GM19467 (cell line): ENCODE measurements around the gene LSM5.

Source experiments
- ATAC-seq: cut with Tn5 transposase; IDR thresholded peaks from one replicate; pipeline ENCODE4 v1.9.1; 2021; ENCODE audit warnings: mild to moderate bottlenecking, moderate library complexity; ENCODE audit not compliant: unreplicated experiment

LSM5 gene

DNA sequence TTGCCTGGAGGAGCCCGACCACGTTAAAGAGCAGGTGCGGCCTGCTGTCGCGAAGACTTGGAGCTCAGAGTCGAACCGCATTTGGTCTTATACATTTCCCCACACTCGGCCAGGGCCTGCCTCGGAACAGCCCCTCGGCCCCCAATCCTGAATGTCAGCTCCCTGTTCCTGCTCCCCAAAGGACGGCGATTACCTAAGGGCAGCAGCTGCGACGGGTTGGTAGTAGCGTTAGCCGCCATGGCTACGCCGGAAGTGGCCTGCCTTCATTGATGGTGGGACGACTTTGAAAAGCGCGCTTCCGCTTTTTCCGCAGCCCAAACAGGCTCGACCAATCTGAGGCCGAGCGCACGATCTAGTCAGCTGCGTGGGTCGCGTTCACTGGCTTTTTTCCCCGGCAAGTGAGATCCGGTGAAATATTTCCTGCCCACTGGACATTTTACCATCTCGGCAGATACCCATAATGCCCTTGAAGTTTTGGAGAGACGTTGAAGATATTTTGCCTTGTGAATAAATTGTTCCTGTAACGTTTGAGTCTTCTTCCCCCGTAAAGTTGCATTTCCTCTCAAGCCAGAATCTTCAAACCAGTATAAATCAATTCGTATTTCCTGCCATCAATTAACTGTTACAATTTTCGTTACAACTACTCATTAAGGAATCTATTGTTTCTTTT is at the start of gene LSM5:
LSM5 (minus strand) TSS at position 254 of the 670 bp plus-strand sequence; CDS start at position 239, 15 bp downstream.
- ATAC-seq: peak; percentile 89

DNA sequence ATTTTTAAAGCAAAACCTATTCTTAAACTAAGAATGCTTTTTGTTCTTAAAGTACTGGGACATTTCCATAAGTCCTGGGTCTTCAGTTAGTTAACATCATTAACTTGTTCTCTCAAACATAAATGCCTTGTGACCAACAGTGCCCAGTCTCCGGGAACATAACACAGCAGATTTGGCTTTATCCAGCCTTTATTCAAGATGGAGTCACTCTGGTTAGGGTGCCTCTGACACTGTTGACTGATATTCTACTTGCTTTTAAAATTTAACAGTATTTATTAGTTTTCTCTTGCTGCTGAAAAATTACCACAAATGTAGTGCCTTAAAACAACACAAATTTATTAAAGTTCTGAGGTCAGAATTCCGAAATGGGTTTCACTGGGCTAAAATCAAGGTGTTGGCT is 49.2 kb upstream of the LSM5 start:
- ATAC-seq: no peak

DNA sequence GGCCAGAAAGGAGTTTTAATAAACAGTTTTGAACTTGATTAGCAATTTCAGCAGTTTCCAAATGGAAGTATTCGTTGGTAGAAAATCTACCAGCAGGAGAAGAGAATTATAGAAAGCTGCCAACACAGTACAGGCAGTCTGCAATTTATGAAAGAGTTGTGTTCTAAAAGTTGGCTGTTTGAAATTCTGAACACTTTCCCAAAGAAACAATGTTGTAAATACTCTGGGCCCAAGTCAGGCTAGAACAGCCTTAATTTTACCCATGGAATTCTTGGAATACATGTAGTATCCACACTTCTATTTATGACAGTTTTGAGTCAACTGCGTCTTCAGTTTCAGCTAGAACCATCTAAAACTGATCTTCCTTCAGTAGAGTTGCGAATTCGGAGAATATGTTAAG is 47.6 kb upstream of the LSM5 start:
- ATAC-seq: no peak

DNA sequence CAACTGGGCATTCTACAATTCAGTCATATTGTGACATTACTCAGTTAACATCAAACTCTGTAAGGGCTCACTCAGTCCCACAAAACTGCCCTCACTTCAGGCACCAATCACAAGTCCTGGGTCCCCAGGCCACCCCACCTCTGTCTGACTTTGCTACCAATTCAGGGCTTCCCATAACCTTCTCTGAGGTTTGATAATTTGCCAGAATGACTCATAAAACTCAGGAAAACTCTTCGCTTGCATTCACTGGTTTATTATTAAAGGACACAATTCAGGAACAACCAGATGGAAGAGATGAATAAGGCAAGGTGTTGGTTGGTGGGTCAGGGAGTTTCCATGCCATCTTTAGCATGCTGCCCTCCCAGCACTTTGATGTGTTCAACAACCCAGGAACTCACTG is 46.4 kb upstream of the LSM5 start:
- no peak for ATAC-seq

DNA sequence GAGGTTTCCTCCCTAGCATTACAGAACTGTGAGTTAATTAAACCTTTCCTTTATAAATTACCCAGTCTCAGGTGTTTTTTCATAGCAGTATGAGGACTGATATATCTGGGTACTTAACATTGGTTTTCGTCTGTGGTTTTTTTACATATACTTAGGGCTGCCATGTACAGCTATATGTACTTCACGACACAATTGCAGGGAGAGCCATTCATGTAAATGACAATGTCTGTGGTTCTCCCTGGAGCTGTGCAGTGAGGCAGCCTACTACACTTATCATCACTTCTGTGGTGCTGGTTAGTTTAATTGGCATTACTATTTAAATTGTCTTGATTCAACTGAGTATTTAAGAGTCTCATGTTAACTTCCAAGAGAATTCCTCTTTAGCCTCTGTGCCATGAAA is 45.8 kb upstream of the LSM5 start:
- no peak for ATAC-seq

DNA sequence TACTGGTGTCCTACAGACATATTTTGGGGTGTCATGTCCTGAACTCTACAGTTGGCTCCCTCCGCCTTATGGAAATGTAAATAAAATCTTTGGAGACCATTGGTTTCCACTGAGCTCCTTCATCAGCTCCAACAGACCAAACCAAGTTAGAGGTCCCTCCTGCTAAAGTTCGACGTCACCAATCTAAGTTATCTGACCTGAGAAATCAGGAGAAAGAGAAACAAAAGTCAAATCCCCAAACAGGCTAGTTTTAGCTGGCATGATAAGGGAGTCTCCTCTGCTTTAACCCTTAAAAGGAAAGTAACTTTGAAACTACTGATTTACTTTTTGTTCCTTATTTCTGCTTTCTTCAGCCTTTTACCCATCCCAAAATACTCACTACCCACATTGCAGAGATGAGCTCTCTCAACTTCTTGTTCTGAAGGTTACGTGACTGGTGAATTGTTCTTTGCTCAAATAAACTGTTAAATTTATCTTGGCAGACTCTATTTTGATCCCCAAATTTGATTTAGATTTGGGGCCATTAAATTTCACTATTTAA is 45.1 kb upstream of the LSM5 start:
- no peak for ATAC-seq

DNA sequence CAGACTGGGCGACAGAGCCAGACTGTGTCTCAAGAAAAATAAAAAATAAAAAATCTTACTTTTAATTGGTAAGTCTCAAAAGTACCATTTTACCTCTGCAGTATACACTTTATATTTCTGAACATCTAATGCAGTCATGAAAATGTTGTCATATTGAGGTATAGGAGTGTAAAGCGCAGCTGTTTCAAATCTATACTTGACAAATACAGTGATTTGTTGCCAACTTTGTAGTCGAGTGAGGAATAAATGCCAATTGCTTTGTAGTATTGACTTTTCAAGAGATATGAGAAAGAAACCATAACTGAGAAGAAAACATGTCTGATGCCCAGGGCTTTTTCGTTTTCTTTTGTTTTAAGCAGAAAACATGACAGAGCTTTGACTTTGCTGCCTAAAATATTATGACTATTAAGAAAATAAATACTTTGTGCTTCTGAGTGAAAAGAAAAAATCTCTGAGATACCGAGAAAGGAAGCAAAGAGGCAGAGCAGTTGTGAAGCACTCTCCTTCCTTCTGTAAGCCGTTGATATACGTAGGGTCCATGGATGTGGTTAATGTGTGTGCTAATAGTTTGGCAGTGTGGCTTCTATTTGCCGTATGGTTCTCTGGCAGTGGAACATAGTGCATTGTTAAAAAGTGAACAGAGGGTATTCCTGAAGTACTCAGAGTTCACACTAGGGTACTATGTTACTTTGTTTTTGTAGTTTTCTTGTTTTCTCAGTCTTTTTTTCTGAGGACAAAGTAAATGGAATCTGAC is 43.3 kb upstream of the LSM5 start:
- ATAC-seq: no peak

DNA sequence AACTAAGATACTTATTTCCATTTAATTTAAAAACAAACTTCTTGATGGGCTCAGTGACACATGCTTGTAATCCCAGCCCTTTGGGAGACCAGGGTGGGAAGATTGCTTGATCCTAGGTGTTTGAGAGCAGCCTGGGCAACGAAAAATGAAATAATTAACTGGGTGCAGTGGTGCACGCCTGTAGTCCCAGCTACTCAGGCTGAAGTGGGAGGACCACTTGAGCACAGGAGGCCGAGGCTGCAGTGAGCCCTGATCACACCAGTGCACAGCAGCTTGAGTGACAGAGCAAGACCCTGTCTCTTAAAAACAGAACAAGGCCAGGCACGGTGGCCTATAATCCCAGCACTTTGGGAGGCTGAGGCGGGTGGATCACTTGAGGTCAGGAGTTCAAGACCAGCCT is 42.5 kb upstream of the LSM5 start:
- ATAC-seq: no peak

DNA sequence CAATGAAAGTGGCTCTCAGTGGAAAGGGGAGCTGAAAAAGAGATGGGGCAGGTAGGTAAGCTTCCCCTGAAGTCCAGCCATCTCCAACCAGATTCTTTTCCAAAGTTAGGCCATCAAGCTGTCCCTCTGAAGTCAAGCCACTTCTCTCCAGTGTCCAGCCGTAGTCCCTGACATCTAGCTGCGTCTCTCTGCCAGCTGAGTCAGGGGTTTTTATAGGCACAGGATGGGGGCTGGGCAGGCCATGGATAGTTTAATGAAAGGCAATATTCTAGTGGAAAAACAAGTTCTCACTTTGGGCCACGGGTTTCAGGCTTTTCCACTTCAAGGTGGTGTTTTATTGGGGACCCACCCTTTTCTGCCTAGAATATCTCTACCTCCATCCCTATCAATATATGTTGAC is 41.9 kb upstream of the LSM5 start:
- no peak for ATAC-seq

DNA sequence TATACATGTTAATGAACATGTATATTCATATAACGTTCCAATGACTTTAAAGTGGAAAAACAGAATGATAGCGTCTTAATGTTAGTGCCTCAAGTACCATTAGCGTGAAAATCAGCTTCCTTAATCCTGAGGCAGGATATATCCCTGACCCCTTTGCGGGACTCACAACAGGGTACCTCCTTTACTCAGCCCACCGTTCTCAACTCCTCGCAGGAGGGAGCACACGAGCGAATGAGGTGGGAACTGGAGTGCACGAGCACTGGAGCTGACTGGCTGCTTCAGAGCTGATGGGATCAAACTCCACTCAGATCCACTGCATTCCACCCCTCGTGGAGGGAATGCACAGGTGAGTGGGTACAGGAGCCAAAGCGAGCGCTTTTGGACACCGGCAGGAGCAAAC is 41.2 kb upstream of the LSM5 start:
- no peak for ATAC-seq

DNA sequence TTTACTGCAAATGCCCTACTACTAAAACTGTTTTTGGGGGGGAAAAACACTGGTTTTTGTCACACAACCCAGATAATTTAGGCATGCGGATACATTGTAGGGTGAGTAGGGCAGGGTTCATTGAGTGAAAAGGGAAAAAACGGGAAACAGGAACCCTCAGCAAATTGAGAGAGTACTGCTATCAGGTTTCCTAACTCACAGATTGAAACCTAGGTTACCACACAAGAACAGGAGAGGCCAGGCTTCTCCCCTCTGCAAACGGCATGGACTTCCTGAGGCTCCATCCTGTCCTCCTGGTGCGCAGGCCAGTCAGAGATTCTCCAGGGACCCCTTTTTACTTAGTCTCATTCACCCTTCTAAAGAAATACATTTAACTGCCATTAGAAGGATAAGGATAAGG is 35.7 kb upstream of the LSM5 start:
- no peak for ATAC-seq

DNA sequence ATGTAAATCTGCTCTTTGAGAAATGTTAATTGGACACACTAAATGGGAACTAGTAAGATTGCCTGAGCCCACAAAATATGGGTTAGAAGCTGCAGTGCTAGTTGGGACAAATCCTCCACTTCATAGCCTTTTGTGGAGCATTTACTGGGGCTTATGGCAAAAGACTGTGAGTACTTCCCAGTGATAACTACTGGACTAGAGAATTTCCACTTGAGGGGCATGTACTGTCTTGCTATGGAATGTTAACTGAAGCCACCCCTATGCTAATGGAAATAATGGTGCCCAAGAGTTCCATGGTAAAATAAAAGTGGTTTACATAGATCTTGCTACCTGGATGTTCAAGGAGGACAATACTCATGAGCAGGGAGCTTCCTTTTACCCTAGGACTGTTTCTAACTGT is 34.5 kb upstream of the LSM5 start:
- ATAC-seq: no peak

DNA sequence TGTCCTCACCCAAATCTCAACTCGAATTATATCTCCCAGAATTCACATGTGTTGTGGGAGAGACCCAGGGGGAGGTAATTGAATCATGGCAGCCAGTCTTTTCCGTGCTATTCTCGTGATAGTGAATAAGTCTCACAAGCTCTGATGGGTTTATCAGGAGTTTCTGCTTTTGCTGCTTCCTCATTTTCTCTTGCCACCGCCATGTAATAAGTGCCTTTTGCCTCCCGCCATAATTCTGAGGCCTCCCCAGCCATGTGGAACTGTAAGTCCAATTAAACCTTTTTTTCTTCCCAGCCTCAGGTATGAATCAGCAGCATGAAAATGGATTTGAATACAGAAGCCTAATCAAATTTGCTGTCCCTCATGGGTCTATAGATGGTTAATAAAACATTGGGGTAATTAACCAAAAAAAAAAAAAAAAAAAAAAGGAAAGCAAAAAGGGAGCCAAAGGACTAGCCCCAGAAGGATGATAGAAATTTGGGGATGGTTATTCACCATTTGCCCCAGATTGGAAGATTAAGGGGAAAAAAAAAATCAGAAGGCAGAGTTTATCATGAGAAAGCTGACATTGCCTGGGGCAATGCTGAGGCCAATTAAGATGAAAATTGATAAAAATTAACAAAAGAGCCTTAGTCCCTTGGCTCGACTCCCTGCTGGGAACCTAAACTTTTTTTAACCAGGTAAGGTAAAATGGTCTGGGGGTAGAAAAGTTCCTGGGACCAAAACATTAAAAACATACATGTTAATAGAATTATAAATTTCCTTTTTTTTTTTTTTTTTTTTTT is 32.8 kb upstream of the LSM5 start:
- ATAC-seq: no peak

DNA sequence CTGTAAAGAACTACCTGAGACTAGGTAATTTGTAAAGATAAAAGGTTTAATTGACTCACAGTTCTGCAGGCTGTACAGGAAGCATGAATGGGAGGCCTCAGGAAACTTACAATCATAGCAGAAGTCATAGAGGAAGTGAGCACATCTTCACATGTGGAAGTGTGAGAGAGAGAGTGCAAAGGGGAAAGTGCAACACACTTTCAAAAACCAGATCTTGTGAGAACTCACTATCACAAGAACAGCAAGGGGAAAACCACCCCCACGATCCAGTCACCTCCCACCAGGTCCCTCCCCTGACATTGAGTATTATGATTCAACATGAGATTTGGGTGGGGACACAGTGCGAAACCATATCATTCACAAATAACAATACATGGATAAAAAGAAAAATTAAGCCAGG is 29.6 kb upstream of the LSM5 start:
- no peak for ATAC-seq

DNA sequence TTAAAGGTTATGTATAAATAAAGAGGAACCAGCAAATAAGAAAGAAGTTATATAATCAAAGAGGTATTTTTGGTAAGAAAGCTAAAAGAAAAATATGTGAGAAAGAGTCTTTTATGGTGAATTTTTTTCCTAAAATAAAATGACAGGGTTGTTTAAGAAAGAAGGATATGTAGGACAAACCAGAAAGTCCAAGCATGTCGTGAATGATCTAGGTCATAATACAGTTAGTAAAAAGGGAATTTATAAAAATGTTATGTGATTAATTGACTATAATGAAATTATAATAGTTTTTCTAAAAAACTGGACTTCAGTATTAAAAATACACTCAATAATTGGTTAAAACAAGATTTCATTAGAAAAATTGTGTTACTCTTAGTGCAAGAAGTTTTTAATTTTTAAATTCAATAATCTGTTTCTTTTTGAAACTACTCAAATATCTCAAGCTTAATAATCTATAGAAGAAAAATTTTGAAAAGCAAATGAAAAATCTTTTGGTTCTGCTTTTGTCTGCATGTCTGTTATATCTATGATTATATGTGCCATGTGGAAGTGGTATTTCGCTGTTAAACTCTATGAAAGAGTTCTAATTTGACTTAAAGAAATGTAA is 28.5 kb upstream of the LSM5 start:
- no peak for ATAC-seq

DNA sequence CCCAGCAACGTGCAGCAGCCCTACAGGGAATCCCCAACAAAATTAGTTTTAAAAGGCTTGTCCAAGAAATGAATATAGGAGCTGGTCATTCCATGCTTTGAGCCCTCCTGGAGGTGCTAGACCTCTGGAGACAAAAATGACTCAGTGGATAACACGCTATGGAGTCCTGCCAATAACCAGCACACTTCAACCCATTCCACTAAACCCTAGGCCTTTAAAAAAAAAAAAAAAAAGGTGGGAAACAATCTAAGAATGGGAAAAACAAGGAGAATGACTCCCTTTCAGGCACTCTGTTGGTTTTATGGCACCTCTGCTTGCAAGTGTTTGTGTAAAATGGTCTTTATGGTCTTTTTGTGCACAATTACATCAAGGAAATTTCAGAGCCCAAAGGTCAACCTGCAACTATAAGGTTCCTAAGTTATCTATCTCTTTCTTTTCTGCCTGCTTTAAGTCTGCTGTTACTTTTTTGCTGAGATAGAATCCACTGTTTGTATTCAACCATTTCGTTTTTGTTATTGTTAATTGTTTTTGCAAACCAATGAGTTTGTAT is 26.4 kb upstream of the LSM5 start:
- no peak for ATAC-seq

DNA sequence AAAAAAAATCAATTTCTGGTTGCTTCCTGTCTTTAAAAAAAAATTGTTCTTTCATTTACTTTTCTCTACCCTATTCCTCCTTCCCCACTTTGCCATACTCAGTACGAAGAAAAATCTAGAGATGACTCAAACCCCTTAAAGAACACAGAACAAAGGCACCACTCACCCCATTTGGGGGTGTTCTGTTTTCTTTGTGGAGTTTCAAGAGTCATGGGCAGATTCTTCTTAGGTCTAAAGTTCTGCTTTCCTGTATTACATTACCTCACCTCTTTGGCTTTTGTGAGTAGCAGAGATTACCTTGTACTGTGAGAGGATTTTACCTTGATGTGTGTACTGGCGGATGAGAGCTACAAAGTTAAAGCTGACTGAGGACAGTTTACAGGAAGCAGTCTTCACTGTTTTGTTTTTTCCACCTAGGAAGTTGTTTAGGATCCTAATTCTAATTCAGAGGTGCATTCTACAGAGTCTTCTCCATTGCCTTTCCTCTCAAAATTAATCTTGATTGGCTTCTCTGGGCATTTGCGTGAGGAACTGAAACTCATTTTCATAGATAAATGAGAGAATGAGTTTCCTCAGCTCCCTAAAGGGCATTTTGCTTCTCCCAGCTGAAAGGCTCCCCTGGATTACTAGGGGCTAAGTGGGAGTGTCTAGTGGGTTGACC is 25.8 kb upstream of the LSM5 start:
- no peak for ATAC-seq

DNA sequence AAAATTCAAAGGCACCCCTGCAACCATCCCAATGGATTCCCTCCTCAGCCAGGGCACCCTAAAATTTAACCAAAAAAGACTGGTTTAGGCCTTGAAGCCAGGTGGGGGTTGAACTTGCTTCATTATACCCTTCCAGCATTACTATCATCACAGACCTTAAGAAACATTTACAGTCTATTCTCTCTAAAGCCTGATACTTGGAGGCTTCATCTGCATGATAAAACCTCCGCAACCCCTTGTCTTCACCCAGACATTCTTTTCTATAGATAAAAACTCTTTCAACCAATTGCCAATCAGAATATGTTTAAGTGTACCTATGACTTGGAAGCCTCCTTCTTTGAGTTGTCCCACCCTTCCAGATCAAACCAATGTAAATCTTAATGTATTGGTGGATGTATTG is 23.0 kb upstream of the LSM5 start:
- no peak for ATAC-seq

DNA sequence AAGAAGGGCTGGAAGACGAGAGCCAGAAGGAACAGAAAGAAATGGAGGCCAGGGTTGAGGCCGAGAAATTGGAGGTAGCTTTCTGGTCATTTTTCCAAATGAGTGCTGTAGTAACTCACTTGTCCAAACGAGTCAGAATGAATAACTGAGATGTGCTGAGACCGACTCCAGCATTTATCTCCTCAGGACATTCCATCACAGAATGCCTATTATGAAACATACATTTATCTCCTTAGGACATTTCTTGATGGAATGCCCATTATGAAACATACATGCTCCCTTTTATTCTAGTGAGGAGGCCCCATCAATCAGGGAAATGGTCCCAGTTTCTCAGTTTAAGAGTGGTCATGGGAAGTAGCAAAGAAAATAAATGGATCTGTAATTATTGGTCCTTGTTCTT is 21.6 kb upstream of the LSM5 start:
- no peak for ATAC-seq

DNA sequence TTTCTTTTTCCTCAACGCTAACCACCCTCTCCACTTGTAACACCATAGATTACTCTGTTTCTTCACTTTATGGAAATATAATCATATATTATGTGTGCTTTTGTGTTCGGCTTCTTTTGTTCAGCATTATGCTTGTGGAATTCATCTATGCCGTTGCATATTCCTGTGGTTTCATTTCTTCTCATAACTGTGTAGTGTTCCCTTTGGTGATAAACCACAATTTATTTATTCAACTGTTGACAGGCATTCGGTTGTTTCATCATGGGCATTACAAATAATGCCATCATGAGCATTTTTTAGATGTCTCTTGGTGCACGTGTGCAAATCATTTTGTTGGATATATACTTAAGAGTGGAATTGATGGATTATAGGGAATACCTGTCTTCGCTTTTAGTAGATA is 17.2 kb upstream of the LSM5 start:
- no peak for ATAC-seq
